DOHH2 (cell line): Measurements from ENCODE around the gene RBM20.

ENCODE experiments used
- H3F3A ChIP-seq: fragments of 200-600 bp; sonication (generic), shearing (Covaris generic); 2 replicates; pipeline ENCODE4 v1.6.0; 2016; ENCODE audit warnings: antibody characterized with exemption, mild to moderate bottlenecking; ENCODE audit not compliant: control insufficient read depth, insufficient read depth
- H3K27ac ChIP-seq: fragments of 200-600 bp; sonication (generic); 2 replicates; pipeline ENCODE4 v1.5.1; 2014; ENCODE audit warnings: low read depth, mild to moderate bottlenecking, low read length, moderate library complexity
- H3K27me3 ChIP-seq: fragments of 200-600 bp; sonication (generic); 2 replicates; pipeline ENCODE4 v1.6.1; 2014; ENCODE audit warnings: mild to moderate bottlenecking, low read length, mixed read lengths; ENCODE audit not compliant: control insufficient read depth
- H3K36me3 ChIP-seq: fragments of 200-600 bp; sonication (generic); 2 replicates; pipeline ENCODE4 v1.6.1; 2014; ENCODE audit warnings: mild to moderate bottlenecking, low read length, moderate library complexity, mixed read lengths; ENCODE audit not compliant: control insufficient read depth
- H3K4me1 ChIP-seq: fragments of 200-600 bp; sonication (generic); 2 replicates; pipeline ENCODE4 v1.6.1; 2014; ENCODE audit warnings: mild to moderate bottlenecking, low read length, mixed read lengths; ENCODE audit not compliant: control insufficient read depth
- H3K4me2 ChIP-seq: fragments of 200-600 bp; sonication (generic); 2 replicates; pipeline ENCODE4 v1.6.0; 2014; ENCODE audit warnings: mild to moderate bottlenecking, low read length, moderate library complexity
- H3K4me3 ChIP-seq: fragments of 200-600 bp; sonication (generic); 2 replicates; pipeline ENCODE4 v1.5.1; 2014; ENCODE audit warnings: mild to moderate bottlenecking, low read length, mixed read lengths
- H3K79me2 ChIP-seq: fragments of 200-600 bp; sonication (generic); 2 replicates; pipeline ENCODE4 v1.6.1; 2014; ENCODE audit warnings: mild to moderate bottlenecking, low read length, mixed read lengths; ENCODE audit not compliant: control insufficient read depth
- H3K9me2 ChIP-seq: fragments of 200-600 bp; sonication (generic); replicated peaks from 2 replicates; pipeline ENCODE4 v1.6.1; 2014; ENCODE audit warnings: mild to moderate bottlenecking, low read length, mixed read lengths; ENCODE audit not compliant: control insufficient read depth
- H3K9me3 ChIP-seq: fragments of 200-600 bp; sonication (generic); 2 replicates; pipeline ENCODE4 v1.6.1; 2014; ENCODE audit warnings: antibody characterized with exemption, low read length, mixed read lengths; ENCODE audit not compliant: control insufficient read depth, insufficient read depth
- H4K20me1 ChIP-seq: fragments of 200-600 bp; sonication (generic); 2 replicates; pipeline ENCODE4 v1.6.0; 2014; ENCODE audit warnings: low read depth, mild to moderate bottlenecking, antibody characterized with exemption, low read length, moderate library complexity; ENCODE audit not compliant: control insufficient read depth, insufficient read depth
- CTCF ChIP-seq: fragments of 200-600 bp; sonication (generic); IDR thresholded peaks from one replicate; pipeline ENCODE4 v1.5.1; 2014; ENCODE audit warnings: antibody characterized with exemption, mild to moderate bottlenecking, low read depth, low read length; ENCODE audit not compliant: poor library complexity, severe bottlenecking
- EZH2phosphoT487 ChIP-seq: fragments of 200-600 bp; sonication (generic); IDR thresholded peaks from 2 replicates; pipeline ENCODE4 v1.6.1; 2017; ENCODE audit warnings: borderline replicate concordance, mild to moderate bottlenecking, antibody characterized with exemption, low read length, moderate library complexity, mixed read lengths

RBM20 gene

GRCh38 chr10:110794808-110795207 lies 150.7 kb downstream of the RBM20 start:
- H4K20me1 ChIP-seq = no peaks in the 10 kb centered on the region
- H3K27me3 ChIP-seq = no peaks in the 10 kb centered on the region
- no peaks in the 10 kb centered on the region for H3K9me3 ChIP-seq
- no peak overlapping the region for H3K4me2 ChIP-seq
- no peak for TF ChIP-seq CTCF
- no peak for TF ChIP-seq EZH2phosphoT487
- H3K4me3 ChIP-seq = no peak overlapping the region
- H3K4me1 ChIP-seq = peaks cover 15% of the 10 kb centered on the region
- no peaks in the 10 kb centered on the region for H3K36me3 ChIP-seq
- H3K79me2 ChIP-seq = no peaks in the 10 kb centered on the region
- H3F3A ChIP-seq = no peaks in the 10 kb centered on the region
- H3K27ac ChIP-seq = no peak overlapping the region
- no peaks in the 10 kb centered on the region for H3K9me2 ChIP-seq

GRCh38 chr10:110797416-110797815 lies 153.3 kb downstream of the RBM20 start:
- no peak overlapping the region for H3K4me3 ChIP-seq

GRCh38 chr10:110798340-110798739 lies 154.2 kb downstream of the RBM20 start:
- TF ChIP-seq CTCF (no peak), EZH2phosphoT487 (no peak)
- H3K4me3 ChIP-seq = no peak overlapping the region
- no peaks in the 10 kb centered on the region for H3K27me3 ChIP-seq
- H4K20me1 ChIP-seq = no peaks in the 10 kb centered on the region
- H3K9me3 ChIP-seq = no peaks in the 10 kb centered on the region
- no peaks in the 10 kb centered on the region for H3K79me2 ChIP-seq
- H3K27ac ChIP-seq = no peak overlapping the region
- no peaks in the 10 kb centered on the region for H3K36me3 ChIP-seq
- peaks cover 6% of the 10 kb centered on the region; the same call in 1 of the 2 replicates for H3F3A ChIP-seq
- H3K9me2 ChIP-seq = no peaks in the 10 kb centered on the region
- peaks cover 21% of the 10 kb centered on the region for H3K4me1 ChIP-seq
- H3K4me2 ChIP-seq = no peak overlapping the region

More at GRCh38 chr10:110797416-110797815, 153.3 kb downstream of the RBM20 start:
- no peaks in the 10 kb centered on the region for H3K27me3 ChIP-seq
- no peaks in the 10 kb centered on the region for H3K9me2 ChIP-seq
- no peak overlapping the region for H3K4me2 ChIP-seq
- no peaks in the 10 kb centered on the region for H4K20me1 ChIP-seq
- H3K4me1 ChIP-seq = peaks cover 20% of the 10 kb centered on the region
- TF ChIP-seq EZH2phosphoT487 (no peak), CTCF (no peak)
- H3K9me3 ChIP-seq = no peaks in the 10 kb centered on the region
- no peaks in the 10 kb centered on the region for H3F3A ChIP-seq
- no peaks in the 10 kb centered on the region for H3K79me2 ChIP-seq
- no peaks in the 10 kb centered on the region for H3K36me3 ChIP-seq
- no peak overlapping the region for H3K27ac ChIP-seq
